GM19240 (cell line): ENCODE results near the gene ZNF442.
A peak's percentile ranks its signal among the peaks of the same experiment; 100 is the strongest.
"Not testable (repeated sequence)": the region's sequence is repeated elsewhere in the genome, so short reads cannot be mapped to it uniquely, and the experiment has no call there.

ENCODE experiments used
- DNase-seq: peaks from one replicate; pipeline ENCODE4 v3.0.0; 2011; ENCODE audit warnings: low spot score; ENCODE audit not compliant: insufficient read length

The ZNF442 gene

DNA sequence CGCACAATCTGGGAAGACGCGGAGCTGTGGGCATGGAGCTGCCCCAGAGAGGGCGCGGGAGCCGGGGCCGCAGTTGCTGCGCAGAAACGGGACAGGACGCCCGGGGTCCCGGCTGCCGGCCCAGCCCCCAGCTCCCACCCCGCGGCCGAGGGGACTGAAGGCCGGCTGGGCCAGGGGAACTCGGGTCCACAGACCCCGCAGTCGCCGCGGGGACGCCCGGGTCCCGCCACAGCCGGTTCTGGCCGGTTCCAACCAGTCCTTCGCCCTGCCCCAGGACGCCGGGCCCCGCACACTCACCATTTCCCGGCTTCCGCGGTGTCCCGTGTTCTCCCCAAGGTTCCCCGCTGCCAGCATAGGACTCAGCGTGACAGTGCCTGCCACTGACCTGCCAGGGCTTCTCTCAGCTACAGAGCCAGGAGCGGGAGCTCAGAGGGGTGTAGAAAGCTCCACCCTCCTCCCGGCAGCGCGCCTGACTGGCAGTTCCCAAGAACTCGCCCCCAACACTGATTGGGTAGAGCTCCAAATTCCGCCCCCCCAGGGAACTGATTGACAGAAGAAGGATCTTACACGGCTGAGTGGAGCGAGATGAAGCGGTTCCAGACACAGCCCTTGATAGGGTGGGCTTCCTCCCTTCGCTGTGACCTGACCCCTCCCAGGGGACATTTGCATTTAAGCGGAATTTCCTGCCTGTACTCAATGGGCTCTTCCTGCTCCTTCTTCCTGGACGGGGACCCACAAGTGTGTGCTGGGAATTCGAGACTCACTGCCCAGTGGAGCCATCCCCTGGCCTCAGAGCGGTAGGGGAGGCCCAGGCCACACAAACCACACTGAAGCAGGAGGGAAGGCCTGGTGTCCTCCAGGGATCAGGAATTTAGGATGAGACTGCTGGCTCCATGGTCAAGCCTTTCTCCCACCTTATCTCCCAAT is at the start of gene ZNF442:
TSS of gene ZNF442 (minus strand) at position 448 of the 927 bp plus-strand sequence. CDS start 2,052 bp downstream, outside the sequence.
- DNase-seq, result peak; percentile 93

DNA sequence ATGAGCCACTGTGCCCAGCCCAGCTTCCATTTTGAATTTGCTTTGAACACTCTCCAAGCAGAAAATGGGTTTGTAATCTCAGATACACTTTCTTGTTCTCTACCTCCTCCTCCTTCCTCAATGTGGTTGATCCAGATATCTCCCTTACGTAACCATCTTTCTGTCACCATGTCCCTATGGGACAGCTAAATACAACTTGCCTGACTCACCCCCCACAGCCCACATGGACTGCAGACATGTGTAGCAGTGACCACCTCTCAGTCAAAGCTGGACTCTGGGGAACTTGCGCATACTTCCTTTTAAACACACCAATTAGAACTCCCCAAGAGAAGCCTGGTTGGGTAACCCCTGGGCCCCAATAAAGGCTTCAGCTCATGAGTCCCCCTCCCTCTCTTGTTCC is 46.4 kb upstream of the ZNF442 start:
- DNase-seq, result no peak

DNA sequence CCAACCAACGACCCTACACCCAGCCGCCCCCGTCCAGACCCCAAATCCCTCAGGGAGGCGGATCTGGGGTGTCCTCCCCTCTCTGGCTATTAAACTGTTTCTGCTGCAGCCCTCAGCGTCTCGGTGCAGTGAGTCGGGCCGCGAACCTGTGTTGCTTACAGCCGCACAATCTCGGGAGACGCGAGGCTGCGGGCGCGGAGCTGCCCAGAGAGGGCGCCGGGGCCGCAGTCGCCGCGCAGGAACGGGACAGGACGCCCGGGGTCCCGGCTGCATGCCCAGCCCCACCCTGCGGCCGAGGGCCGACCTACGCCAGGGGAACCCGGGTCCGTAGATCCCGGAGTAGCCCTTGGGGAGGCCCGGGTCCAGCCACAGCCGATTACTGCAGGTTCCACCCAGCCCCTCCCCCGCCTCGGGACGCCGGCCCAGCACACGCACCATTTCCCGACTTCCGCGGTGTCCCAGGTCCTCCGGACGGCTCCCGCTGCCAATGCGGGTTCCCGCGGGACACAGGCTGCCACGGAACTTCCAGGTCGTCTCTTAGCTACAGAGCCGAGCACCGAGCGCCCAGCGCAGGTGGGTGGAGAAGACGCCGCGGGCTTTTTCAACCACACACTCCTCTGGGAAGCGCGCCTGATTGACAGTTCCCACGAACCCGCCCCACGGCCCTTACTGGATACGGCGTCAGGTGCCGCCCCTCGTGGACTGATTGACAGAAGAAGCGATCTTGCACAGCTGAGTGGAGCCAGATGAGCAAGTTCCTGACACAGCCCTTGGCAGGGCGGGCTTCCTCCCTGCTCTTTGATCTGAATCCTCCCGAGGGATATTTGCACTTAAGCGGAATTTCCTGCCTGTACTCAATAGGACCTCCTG is 35.4 kb upstream of the ZNF442 start, which contains the start of gene ZNF799:
TSS of gene ZNF799 (minus strand) at position 639 of the 870 bp plus-strand sequence. CDS start at position 438, 201 bp downstream.
- peak; percentile 32 for DNase-seq

DNA sequence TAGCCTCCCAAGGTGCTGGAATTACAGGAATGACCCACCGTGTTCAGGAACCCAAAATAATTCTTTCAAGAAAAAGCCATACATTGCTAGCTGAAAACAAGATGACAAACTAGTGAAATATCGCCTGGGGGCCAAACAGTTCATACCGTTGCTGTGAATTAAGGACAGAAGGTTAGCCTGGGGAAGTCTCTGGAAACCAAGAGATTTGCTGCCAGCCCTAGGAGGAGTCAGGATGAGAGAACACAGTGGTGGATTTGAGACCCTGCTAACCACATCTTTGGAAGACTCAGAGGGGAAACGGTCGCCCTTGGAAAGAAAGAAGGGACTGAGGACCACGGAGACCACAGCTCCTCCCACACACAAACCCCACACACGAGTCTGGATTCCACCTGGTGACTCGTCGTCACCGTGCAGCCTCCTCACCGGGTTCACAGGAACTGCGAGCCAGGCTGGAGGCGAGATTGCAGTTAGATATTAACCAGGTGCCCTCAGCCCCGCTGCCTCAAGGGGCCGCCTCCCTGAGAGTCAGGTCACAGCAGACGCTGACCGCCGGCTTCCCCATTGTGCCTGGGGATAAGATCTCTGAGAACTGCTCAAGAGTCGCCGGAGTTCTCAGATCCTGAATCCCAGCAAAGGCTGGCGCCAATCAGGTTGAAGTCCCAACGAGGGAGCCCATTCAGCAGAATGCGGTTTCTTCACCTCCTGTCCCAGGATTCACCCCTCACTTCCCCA is 34.6 kb upstream of the ZNF442 start:
- DNase-seq, result not testable (repeated sequence)

DNA sequence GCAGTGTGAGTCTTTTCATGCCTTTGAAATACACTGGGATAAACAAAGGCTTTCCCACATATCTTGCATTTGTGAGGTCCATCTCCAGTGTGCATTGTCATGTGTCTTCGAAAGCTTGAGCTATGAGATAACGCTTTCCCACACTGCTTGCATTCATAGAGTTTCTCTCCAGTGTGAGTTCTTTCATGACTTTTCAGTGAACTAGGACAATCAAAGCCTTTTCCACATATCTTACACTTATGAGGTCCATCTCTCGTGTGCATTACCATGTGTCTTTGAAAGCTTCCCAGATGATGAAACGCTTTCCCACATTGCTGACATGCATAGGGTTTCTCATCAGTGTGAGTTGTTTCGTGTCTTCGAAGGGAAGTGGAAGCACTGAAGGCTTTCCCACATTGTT is 25.7 kb upstream of the ZNF442 start:
- not testable (repeated sequence) for DNase-seq

DNA sequence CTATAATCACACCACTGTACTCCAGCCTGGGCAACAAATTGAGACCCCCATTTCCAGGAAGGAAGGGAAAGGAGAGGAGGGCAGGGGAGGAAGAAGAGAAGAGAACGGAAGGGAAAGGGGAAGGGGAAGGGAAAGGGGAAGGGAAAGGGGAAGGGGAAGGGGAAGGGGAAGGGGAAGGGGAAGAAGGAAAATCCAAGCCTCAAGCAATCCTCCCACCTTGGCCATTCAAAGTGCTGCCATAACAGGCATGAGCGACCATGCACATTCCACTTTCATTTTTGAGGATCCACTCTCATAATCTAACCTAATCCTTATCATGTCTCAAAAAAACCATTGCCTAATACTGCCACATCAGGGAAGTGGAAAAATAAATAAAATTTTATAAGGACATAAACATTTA is 20.9 kb upstream of the ZNF442 start:
- not testable (repeated sequence) for DNase-seq

DNA sequence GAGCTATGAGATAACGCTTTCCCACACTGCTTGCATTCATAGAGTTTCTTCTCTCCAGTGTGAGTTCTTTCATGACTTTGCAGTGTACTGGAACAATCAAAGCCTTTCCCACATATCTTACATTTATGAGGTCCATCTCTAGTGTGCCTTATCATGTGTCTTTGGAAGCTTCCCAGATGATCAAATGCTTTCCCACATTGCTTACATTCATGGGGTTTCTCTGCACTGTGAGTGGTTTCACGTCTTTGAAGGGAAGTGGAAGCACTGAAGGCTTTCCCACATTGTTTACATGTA is 14.9 kb upstream of the ZNF442 start:
- no peak for DNase-seq

DNA sequence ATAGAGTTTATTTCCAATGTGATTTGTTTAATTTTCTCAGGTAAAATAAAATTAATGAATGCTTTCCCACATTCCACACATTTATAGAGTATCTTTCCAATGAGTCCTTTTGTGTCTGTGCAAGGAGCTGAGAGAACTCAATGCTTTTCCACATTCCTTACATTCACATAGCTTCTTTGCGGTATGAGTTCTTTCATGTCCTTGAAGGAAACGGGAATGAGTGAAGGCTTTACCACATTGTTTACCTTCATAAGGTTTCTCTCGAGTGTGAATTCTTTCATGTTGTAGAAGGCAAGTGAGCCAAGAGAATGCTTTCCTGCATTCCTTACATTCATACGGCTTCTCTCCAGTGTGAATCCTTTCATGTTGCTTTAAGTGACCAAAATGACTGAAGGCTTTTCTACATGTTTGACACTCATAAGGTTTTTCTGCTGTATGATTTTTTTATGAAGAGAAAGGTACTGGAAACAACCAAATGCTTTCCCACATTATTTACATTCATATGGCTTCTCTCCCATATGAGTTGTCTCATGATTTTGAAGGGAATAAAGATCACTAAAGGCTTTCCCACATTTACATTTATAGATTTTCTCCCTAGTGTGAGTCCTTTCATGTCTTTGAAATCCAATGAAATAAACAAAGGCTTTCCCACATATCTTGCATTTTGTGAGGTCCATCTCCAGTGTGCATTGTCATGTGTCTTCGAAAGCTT is 14.4 kb upstream of the ZNF442 start:
- no peak for DNase-seq

DNA sequence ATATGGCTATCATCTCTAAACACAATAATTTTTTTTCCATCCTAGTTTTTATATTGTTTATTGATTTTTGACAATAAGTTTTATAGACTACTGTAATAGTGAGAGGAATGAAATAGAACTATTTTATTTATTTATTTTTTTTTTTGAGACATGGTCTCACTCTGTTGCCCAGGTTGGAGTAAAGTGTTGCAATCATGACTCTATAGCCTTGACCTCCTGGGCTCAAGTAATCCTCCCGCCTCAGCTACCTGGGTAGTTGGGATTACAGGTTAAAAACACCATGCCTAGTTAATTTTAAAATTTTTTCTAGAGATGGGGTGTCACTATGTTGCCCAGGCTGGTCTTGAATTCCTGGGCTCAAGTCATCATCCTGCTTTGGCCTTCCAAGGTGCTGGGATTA is 8.5 kb upstream of the ZNF442 start:
- DNase-seq, result no peak

DNA sequence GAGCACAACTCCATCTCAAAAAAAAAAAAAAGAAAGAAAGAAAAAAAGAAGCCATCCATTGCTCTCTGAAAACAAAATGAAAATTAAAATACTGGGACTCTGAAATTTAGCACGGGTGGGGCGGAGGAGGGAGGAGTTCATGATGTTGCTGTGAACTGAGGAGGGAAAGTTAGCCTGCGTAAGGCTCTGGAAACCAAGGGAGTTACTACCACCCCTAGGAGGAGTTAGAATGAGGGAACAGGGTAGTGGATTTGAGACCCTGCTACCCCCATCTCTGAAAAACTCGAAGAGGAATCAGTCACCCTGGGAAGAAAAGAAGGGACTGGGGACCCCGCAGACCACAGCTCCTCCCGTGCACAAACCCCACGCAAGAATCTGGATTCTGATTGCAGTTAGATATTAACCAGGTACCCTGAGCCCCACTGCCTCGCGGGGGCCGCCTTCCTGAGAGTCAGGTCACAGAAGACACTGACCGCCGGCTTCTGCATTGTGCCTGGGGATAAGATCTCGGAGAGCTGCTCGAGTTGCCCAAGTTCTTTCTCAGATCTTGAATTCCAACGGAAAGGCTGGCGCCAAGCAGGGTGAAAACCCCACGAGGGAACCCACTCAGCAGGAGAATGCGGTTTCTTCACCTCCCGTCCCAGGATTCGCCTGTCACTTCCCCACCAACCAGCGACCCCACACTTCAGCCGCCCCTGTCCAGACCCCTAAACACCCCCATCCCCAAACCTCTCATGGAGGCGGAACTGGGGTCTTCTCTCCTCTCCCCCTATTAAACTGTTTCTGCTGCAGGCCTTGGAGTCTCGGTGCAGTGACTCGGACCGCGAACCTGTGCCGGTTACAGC is 870 bp downstream of the ZNF442 start:
- no peak for DNase-seq

DNA sequence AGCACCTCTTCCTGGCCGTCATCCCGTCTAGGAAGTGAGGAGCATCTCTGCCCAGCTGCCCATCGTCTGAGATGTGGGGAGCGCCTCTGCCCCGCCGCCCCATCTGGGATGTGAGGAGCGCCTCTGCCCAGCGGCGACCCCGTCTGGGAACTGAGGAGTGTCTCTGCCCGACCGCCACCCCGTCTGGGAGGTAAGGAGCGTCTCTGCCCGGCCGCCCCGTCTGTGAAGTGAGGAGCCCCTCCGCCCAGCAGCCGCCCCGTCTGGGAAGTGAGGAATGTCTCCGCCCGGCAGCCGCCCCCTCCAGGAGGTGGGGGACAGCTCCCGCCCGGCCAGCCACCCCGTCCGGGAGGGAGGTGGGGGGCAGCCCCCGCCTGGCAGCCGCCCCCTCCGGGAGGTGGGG is 3.2 kb downstream of the ZNF442 start:
- not testable (repeated sequence) for DNase-seq

DNA sequence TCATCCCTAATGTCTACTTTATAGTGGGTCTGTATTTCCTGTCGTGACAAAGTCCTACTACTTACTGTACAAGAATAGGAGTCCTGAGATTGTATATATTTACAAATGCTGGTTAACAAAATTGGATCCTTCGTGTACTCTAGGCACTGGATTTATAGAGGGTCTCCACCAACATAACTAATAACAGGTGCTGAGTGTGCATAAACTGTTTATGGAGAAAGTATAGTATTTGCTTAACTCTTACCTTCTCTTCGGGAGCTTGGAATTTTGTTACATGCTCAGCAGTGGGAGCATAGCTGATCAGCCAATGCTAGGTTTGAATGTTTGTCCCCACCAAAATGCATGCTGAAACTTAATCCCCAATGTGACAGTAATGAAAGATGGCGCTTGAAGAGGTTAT is 12.1 kb downstream of the ZNF442 start:
- DNase-seq, result no peak

DNA sequence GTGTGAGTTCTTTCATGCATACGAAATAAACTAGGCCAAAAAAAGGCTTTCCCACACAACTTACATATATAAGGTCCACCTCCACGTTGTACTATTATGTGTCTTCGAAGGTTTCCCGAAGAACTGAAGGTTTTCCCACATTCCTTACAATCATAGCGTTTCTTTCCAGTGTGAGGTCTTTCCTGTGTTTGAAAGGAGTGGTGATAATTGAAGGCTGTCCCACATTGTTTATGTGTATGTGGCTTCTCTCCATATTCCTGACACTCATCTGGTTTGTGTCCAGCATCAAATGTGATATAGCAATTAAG is 14.6 kb downstream of the ZNF442 start:
- DNase-seq, result no peak

DNA sequence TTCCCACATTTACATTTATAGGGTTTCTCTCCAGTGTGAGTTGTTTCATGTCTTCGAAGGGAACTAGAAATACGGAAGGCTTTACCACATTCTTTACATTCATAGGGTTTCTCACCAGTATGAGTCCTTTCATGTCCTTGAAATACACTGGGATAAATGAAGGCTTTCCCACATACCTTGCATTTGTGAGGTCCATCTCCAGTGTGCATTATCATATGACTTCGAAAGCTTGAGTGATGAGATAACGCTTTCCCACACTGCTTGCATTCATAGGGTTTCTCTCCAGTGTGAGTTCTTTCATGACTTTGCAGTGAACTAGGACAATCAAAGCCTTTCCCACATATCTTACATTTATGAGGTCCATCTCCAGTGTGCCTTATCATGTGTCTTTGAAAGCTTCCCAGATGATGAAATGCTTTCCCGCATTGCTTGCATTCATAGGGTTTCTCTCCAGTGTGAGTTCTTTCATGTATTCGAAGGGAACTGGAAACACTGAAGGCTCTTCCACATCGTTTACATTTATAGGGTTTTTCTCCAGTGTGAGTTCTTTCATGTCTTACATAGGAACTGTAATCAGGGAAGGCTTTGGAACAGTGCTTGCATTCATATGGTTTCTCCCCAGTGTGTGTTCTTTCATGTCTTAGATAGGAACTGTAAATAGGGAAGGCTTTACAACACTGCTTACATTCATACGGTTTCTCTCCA is 15.1 kb downstream of the ZNF442 start:
- no peak for DNase-seq

DNA sequence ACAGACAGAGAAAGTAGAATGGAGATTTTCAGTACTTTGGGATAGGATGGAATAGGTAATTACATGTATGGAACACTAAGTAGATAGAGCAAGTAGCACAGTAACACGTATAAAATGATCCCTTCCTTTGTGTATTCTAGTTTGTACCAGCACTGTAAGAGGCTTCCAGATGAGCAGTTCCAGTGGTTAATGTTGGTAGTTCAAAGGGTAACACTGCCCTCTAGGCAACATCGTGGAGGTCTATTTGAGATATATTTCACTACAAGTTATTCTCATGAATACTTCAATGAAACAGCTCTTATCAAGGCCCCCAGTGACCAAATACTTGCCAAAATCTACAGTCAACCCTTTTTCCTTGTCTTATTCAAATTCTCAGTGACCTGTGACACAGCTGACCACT is 18.6 kb downstream of the ZNF442 start:
- no peak for DNase-seq

DNA sequence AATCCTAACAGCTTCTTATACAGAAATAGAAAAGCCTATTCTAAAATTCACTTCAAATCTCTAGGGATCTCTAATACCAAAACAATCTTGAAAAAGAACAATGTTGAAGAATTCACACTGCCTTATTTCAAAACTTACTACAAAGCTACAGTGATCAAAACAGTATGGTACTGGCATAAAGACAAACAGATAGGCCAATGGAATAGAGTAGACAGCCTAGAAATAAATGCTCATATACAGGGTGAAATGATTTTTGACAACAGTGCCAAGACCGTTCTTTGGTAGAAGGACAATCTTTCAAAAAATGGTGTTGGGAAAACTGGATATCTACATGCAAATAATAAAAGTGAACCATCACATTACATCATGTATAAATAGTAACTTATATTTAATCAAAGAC is 20.3 kb downstream of the ZNF442 start:
- no peak for DNase-seq

DNA sequence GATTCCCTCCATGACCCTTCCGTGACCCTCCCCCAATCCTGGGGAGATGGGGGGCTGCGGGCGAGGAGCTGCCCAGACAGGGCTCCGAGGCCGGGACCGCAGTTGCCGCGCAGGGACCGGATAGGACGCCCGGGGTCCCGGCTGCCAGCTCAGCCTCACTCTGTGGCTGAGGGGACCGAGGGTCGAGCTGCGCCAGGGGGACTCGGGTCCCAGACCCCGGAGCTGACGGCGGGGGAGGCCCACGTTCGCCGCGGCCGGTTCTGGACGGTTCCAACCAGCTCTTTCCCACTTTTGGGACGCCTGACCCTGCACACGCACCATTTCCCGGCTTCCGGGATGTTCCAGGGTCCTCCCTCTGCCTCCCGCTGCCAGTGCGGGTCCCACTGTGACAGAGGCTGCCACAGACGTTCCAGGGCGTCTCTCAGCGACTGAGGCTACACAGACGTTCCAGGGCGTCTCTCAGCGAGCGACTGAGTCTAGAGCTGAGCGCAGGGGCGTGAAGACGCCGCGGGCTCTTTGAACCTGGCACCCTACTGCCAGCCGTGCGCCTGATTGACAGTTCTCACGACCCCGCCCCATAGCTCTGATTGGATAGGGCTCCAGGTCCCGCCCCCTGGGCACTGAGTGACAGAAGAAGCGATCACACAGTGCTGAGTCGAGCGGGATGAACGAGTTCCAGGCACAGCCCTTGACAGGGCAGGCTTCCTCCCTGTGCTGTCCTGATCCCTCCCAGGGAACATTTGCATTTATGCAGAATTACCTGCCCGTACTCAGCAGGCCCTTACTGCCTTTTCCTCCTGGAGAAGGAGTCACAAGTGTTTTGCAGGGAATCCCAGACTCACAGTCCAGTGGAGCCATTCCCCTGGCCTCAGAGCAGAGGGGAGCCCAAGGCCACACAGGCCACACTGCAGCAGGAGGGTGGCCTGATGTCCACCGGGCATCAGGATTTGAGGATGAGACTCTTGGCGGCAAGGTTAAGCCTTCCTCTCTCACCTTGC is 32.0 kb downstream of the ZNF442 start, which contains the start of gene ZNF563:
TSS of gene ZNF563 (minus strand) at position 472 of the 998 bp plus-strand sequence. CDS start at position 321, 151 bp downstream.
- DNase-seq, result peak; percentile 82
